GM23338 (cell line): ENCODE results near the gene HS6ST3.

Experiments
- CTCF ChIP-seq, 2 experiments: fragments of 200-600 bp in 1 of 2; sonication (generic) in 1 of 2; conservative IDR thresholded peaks; 2 replicates each; pipeline versions ENCODE4 v1.5.1 to v1.6.1; 2016 to 2017; ENCODE audit warnings: antibody characterized with exemption in 2 of 2, low read depth in 2 of 2, mild to moderate bottlenecking in 2 of 2, moderate library complexity in 1 of 2
- POLR2AphosphoS5 ChIP-seq: IDR thresholded peaks from 2 replicates; pipeline ENCODE4 v1.6.1; 2016; ENCODE audit warnings: antibody characterized with exemption, low read depth
- REST ChIP-seq: IDR thresholded peaks from one replicate; pipeline ENCODE4 v1.6.1; 2018; ENCODE audit warnings: antibody characterized with exemption; ENCODE audit not compliant: unreplicated experiment

- TF ChIP-seq REST (no peak), CTCF (conservative IDR thresholded peaks at IDR 0.05; ENCODE audit: low read depth in 2 of 2) (no peak; a peak in 2 of 4 replicates), POLR2AphosphoS5 (no peak)
These were observed 209.3 kb downstream of the HS6ST3 start for GRCh38 chr13:96299235-96299634.
